Measurements from ENCODE around the gene OR10H2. TPM values are rescaled to one million over a fixed set of nuclear protein-coding genes. Genes with fewer than 3 reads are reported as not detected.

The OR10H2 gene
- total RNA-seq, 6 experiments from 2014 or later = not detected

DNA sequence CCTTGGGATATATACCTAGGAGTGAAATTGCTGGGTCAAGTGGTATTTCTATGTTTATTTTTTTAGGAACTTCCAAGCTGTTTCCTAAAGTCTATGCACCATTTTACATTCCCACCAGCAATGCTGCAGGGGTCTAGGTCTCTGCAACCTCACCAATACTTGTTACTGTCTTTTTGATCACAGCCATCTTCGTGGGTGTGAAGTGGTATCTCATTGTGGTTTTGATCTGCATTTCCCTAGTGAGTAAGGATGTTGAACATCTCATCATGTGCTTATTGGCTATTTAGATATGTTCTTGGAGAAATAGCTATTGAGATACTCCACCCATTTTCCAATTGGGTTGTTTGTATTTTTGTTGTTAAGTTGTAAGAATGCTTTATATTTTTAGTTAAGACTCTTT is 2.7 kb downstream of the OR10H2 start:
- WGBS (ENCODE audit: insufficient coverage, low coverage, low lambda C conversion rate, missing lambda C conversion rate) = 21% methylated on average over 1 of the region's 1 CpG
- Histone ChIP-seq H3K4me3 (no peak overlapping the region), H3K36me3 (no peaks in the 10 kb centered on the region), H3K4me1 (no peaks in the 10 kb centered on the region), H3K9me3 (no peaks in the 10 kb centered on the region), H3K27ac (no peak overlapping the region), H3K27me3 (no peaks in the 10 kb centered on the region)
- DNase-seq (no peak), ATAC-seq (no peak)
- intact Hi-C loops (cut with DNase I) = no loop called here
- TF ChIP-seq, protein P1, sequence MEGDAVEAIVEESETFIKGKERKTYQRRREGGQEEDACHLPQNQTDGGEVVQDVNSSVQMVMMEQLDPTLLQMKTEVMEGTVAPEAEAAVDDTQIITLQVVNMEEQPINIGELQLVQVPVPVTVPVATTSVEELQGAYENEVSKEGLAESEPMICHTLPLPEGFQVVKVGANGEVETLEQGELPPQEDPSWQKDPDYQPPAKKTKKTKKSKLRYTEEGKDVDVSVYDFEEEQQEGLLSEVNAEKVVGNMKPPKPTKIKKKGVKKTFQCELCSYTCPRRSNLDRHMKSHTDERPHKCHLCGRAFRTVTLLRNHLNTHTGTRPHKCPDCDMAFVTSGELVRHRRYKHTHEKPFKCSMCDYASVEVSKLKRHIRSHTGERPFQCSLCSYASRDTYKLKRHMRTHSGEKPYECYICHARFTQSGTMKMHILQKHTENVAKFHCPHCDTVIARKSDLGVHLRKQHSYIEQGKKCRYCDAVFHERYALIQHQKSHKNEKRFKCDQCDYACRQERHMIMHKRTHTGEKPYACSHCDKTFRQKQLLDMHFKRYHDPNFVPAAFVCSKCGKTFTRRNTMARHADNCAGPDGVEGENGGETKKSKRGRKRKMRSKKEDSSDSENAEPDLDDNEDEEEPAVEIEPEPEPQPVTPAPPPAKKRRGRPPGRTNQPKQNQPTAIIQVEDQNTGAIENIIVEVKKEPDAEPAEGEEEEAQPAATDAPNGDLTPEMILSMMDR (IDR thresholded peaks at IDR 0.05) = no peak
- no peak for TF ChIP-seq POLR2A (IDR thresholded peaks at IDR 0.05)

DNA sequence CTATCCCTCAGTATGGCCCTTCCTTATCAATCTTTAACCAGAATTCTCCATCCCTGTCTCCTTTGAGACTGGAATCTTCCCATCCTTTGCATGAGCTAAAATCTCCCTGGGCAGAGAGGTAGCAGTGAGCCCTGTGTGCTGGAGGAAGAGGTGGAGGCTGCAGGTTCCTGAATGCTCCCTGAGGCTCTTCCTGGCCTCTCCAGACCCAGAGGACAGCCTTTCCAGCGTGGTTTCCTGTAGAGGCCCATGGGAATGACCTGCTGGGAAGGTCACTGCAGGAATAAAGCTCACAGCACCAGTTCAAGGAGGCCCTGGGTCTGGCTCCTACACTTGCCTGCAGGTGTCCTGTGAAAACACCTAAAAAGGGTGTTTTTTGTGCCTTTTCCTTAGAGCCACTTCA is 4.6 kb downstream of the OR10H2 start:
- no peaks in the 10 kb centered on the region for H3K9me3 ChIP-seq
- H3K36me3 ChIP-seq = no peaks in the 10 kb centered on the region
- intact Hi-C loops (cut with DNase I) = no loop called here
- H3K27ac ChIP-seq = no peak overlapping the region
- no peaks in the 10 kb centered on the region for H3K27me3 ChIP-seq
- WGBS (ENCODE audit: insufficient coverage, low coverage, low lambda C conversion rate, missing lambda C conversion rate) = 14% methylated on average over 1 of the region's 1 CpG
- no peaks in the 10 kb centered on the region for H3K4me1 ChIP-seq
- TF ChIP-seq, protein P1 (IDR thresholded peaks at IDR 0.05) = no peak
- no peak for TF ChIP-seq POLR2A (IDR thresholded peaks at IDR 0.05)
- H3K4me3 ChIP-seq = no peak overlapping the region
- ATAC-seq = peak in 1 of 4 donors; percentile 44
- no peak for DNase-seq

DNA sequence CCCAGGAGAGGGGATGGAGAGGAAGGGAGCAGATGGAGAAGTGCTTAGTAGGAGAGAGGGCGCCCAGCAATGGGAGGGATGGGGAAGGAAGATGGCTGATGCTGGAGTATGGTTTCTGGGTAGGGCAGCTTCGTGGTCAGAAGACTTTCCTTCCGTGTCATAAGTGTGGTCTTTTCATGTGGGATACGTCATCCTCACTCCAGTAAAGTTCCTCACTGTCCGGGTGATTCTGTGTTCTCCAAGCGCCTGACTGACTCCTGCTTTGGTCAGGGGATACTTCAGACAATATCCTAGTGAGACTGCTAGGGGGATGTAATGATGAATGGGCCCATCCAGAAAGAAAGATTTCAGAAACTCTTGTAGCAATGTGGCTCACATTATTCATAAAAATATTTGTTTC is 6.1 kb downstream of the OR10H2 start:
- intact Hi-C loops (cut with DNase I) = no loop called here
- no peaks in the 10 kb centered on the region for H3K9me3 ChIP-seq
- ATAC-seq = no peak
- DNase-seq = no peak
- TF ChIP-seq, protein P1 (IDR thresholded peaks at IDR 0.05) = no peak
- TF ChIP-seq POLR2A (IDR thresholded peaks at IDR 0.05) = no peak
- no peaks in the 10 kb centered on the region for H3K27me3 ChIP-seq
- no peak overlapping the region for H3K4me3 ChIP-seq
- no peaks in the 10 kb centered on the region for H3K4me1 ChIP-seq
- WGBS (ENCODE audit: insufficient coverage, low coverage, low lambda C conversion rate, missing lambda C conversion rate) = 55% methylated on average over 5 of the region's 6 CpGs
- H3K36me3 ChIP-seq = no peaks in the 10 kb centered on the region
- H3K27ac ChIP-seq = no peak overlapping the region

DNA sequence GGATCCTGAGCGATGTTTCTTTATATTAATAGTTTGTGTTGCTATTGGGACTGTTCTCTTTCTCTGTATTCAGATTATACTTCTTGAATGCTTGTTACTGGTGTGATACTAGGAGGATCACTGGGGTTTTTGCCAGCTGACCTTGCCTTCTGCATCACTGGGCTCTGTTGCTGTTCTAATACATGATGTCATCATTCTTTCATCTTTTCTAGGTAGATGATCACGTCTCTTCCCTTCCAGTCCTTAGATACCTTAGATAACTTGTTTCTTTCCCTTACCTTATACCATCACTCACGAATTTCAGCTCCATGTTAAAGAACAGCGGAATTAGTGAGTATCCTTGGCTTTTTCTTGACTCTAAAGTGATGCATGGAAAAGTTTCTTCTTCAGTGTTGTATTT is 9.9 kb downstream of the OR10H2 start, which contains the start of gene OR10H3:
Gene OR10H3, plus strand, starts transcription at position 264 of the 400 bp plus-strand sequence. CDS start 3,408 bp downstream, outside the sequence.
- intact Hi-C loops (cut with DNase I) = no loop called here
- Histone ChIP-seq H3K4me3 (no peak within 1 kb of the TSS), H3K27me3 (no peaks in the 10 kb centered on the region), H3K27ac (no peak within 1 kb of the TSS), H3K9me3 (no peaks in the 10 kb centered on the region), H3K4me1 (no peaks in the 10 kb centered on the region), H3K36me3 (no peaks in the 10 kb centered on the region)
- 59% methylated on average over 4 of the region's 4 CpGs for WGBS (ENCODE audit: insufficient coverage, low coverage, low lambda C conversion rate, missing lambda C conversion rate)
- TF ChIP-seq POLR2A (IDR thresholded peaks at IDR 0.05) = no peak
- TF ChIP-seq, protein P1 (IDR thresholded peaks at IDR 0.05) = no peak
- ATAC-seq (no peak), DNase-seq (no peak)

DNA sequence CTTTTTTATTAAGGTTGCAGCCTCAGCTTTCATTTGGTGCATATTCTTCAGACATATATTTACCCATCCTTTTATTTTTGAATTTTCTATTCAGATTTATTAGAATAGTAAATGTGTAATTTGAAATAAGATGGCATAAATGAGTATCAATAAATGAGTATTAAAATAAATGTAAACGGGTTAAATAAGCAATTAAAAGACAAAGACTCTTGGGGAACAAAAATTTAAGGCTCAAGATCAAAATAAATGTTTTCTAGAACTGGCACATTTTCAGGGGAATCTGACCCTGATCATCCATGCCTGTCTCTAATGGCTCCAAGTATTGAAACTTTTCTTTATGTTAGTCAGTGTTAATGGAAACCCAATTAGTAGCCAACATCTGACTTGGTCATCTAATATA is 13.0 kb downstream of the OR10H2 start:
- Histone ChIP-seq H3K9me3 (no peaks in the 10 kb centered on the region), H3K36me3 (no peaks in the 10 kb centered on the region), H3K27ac (no peak overlapping the region), H3K27me3 (no peaks in the 10 kb centered on the region), H3K4me1 (no peaks in the 10 kb centered on the region), H3K4me3 (no peak overlapping the region)
- TF ChIP-seq, protein P1 (IDR thresholded peaks at IDR 0.05) = no peak
- no peak for TF ChIP-seq POLR2A (IDR thresholded peaks at IDR 0.05)
- WGBS (ENCODE audit: insufficient coverage, low coverage, low lambda C conversion rate, missing lambda C conversion rate) = 30% methylated on average over 1 of the region's 1 CpG
- DNase-seq (no peak), ATAC-seq (no peak)
- intact Hi-C loops (cut with DNase I) = no loop called here
